Hepatocyte (in vitro differentiated cells): ENCODE results near the gene CHD5. TPM values are rescaled to one million over a fixed set of nuclear protein-coding genes. Genes with fewer than 3 reads are reported as not detected.

Source experiments
- DNase-seq: peaks from one replicate; pipeline ENCODE4 v3.0.0-alpha.2; 2016; ENCODE audit warnings: low spot score
- H2AFZ ChIP-seq: fragments of 200-600 bp; sonication (generic); 2 replicates; pipeline ENCODE4 v1.6.0; 2016; ENCODE audit warnings: antibody characterized with exemption, mild to moderate bottlenecking
- H3K27ac ChIP-seq: fragments of 200-600 bp; sonication (generic); 2 replicates; pipeline ENCODE4 v1.5.1; 2016; ENCODE audit warnings: mild to moderate bottlenecking
- H3K27me3 ChIP-seq: fragments of 200-600 bp; sonication (generic); 2 replicates; pipeline ENCODE4 v1.6.1; 2016
- H3K36me3 ChIP-seq: fragments of 200-600 bp; sonication (generic); replicated peaks from 2 replicates; pipeline ENCODE4 v1.5.1; 2016; ENCODE audit warnings: low read depth; ENCODE audit not compliant: insufficient read depth
- H3K4me1 ChIP-seq: fragments of 200-600 bp; sonication (generic); 2 replicates; pipeline ENCODE4 v1.5.1; 2016; ENCODE audit warnings: mild to moderate bottlenecking, moderate library complexity; ENCODE audit not compliant: insufficient read depth
- H3K4me2 ChIP-seq: fragments of 200-600 bp; sonication (generic); 2 replicates; pipeline ENCODE4 v1.6.0; 2016
- H3K4me3 ChIP-seq: fragments of 200-600 bp; sonication (generic); 2 replicates; pipeline ENCODE4 v1.5.1; 2016; ENCODE audit warnings: mild to moderate bottlenecking
- H3K79me2 ChIP-seq: fragments of 200-600 bp; sonication (generic); 2 replicates; pipeline ENCODE4 v1.6.0; 2017; ENCODE audit warnings: mild to moderate bottlenecking
- H3K9me2 ChIP-seq: fragments of 200-600 bp; sonication (generic); replicated peaks from 2 replicates; pipeline ENCODE4 v1.6.0; 2017; ENCODE audit warnings: mild to moderate bottlenecking; ENCODE audit not compliant: insufficient read depth
- H3K9me3 ChIP-seq: fragments of 200-600 bp; sonication (generic); 2 replicates; pipeline ENCODE4 v1.5.1; 2016; ENCODE audit warnings: low read depth, mild to moderate bottlenecking
- H4K20me1 ChIP-seq: fragments of 200-600 bp; sonication (generic); 2 replicates; pipeline ENCODE4 v1.6.0; 2016; ENCODE audit warnings: mild to moderate bottlenecking; ENCODE audit not compliant: insufficient read depth, poor library complexity, severe bottlenecking
- CTCF ChIP-seq: fragments of 200-600 bp; sonication (generic); IDR thresholded peaks from 2 replicates; pipeline ENCODE4 v1.5.1; 2016; ENCODE audit warnings: antibody characterized with exemption, mild to moderate bottlenecking; ENCODE audit not compliant: poor library complexity
- EZH2 ChIP-seq: fragments of 200-600 bp; sonication (generic); IDR thresholded peaks from 2 replicates; pipeline ENCODE4 v1.6.1; 2016; ENCODE audit warnings: antibody characterized with exemption, mild to moderate bottlenecking, borderline replicate concordance
- EZH2phosphoT487 ChIP-seq: fragments of 200-600 bp; sonication (generic); IDR thresholded peaks from one replicate; pipeline ENCODE4 v1.6.1; 2018; ENCODE audit warnings: antibody characterized with exemption, mild to moderate bottlenecking, low read depth, moderate library complexity; ENCODE audit not compliant: unreplicated experiment, severe bottlenecking
- WGBS: methylation state at CpG from one replicate; pipeline ENCODE4 v1.1.6; 2016; ENCODE audit warnings: low lambda C conversion rate; ENCODE audit errors: missing lambda C conversion rate; 5-methylcytosine and 5-hydroxymethylcytosine counted together
- polyA plus RNA-seq: library from polyadenylated mRNA; unstranded; fragments of >200 nt; fragmentation: Nextera tagmentation; extraction: Ambion mirVana; gene quantifications from 2 replicates; pipeline ENCODE4 v1.2.1, GENCODE V29; 2016
- total RNA-seq: library from RNA; depleted of rRNA; stranded (reverse); fragments of >200 nt; gene quantifications from 2 replicates; pipeline ENCODE4 v1.2.3, GENCODE V29; 2014

Gene CHD5
- total and polyA plus RNA-seq, 2 experiments from 2014 or later, result 0.13 TPM; not detected in 1

- Histone ChIP-seq H3K27me3 (no peaks in the 10 kb centered on the region), H3K36me3 (no peaks in the 10 kb centered on the region), H3K27ac (no peak overlapping the region), H2AFZ (no peak overlapping the region), H4K20me1 (no peaks in the 10 kb centered on the region), H3K9me2 (no peaks in the 10 kb centered on the region), H3K79me2 (no peaks in the 10 kb centered on the region), H3K4me1 (no peaks in the 10 kb centered on the region), H3K4me2 (no peak overlapping the region), H3K9me3 (no peaks in the 10 kb centered on the region), H3K4me3 (no peak overlapping the region)
- 41% methylated on average over 7 of the region's 7 CpGs for WGBS
- no peak for TF ChIP-seq CTCF
- TF ChIP-seq EZH2, result no peak
- TF ChIP-seq EZH2phosphoT487, result no peak
- DNase-seq, result no peak
These were observed 38.5 kb downstream of the CHD5 start for GRCh38 chr1:6141592-6141991.

- Histone ChIP-seq H3K79me2 (no peaks in the 10 kb centered on the region), H3K9me3 (no peaks in the 10 kb centered on the region), H3K36me3 (no peaks in the 10 kb centered on the region), H4K20me1 (no peaks in the 10 kb centered on the region), H3K27me3 (no peaks in the 10 kb centered on the region), H2AFZ (no peak overlapping the region), H3K27ac (no peak overlapping the region), H3K4me2 (no peak overlapping the region), H3K4me3 (no peak overlapping the region), H3K9me2 (no peaks in the 10 kb centered on the region), H3K4me1 (no peaks in the 10 kb centered on the region)
- 90% methylated on average over 2 of the region's 2 CpGs for WGBS
- DNase-seq, result no peak
- TF ChIP-seq EZH2phosphoT487 (no peak), EZH2 (no peak), CTCF (no peak)
These were observed 39.7 kb downstream of the CHD5 start for GRCh38 chr1:6140413-6140812.

GRCh38 chr1:6137758-6138157 lies 42.4 kb downstream of the CHD5 start:
- Histone ChIP-seq H3K4me3 (no peak overlapping the region), H2AFZ (no peak overlapping the region)

More at GRCh38 chr1:6137758-6138157, 42.4 kb downstream of the CHD5 start:
- H3K27ac ChIP-seq, result no peak overlapping the region
- DNase-seq, result no peak
- H3K9me3 ChIP-seq, result no peaks in the 10 kb centered on the region
- WGBS, result 73% methylated on average over 5 of the region's 5 CpGs
- no peaks in the 10 kb centered on the region for H4K20me1 ChIP-seq
- H3K79me2 ChIP-seq, result no peaks in the 10 kb centered on the region
- no peaks in the 10 kb centered on the region for H3K27me3 ChIP-seq
- H3K4me1 ChIP-seq, result no peaks in the 10 kb centered on the region
- H3K9me2 ChIP-seq, result no peaks in the 10 kb centered on the region
- no peaks in the 10 kb centered on the region for H3K36me3 ChIP-seq
- TF ChIP-seq EZH2 (no peak), CTCF (no peak), EZH2phosphoT487 (no peak)
- no peak overlapping the region for H3K4me2 ChIP-seq
